ENCODE results near the gene MDM4. TPM values are rescaled to one million over a fixed set of nuclear protein-coding genes. Genes with fewer than 3 reads are reported as not detected.

The MDM4 gene
- total and polyA plus RNA-seq, 2 donors (not counting 3 experiments of a cell fraction or from before 2014, with no cell fraction given), result 11.7 to 67.0 TPM

GRCh38 chr1:204587621-204588020 lies 71.4 kb downstream of the MDM4 start:
- H3K9me1 ChIP-seq (replicated peaks; ENCODE audit: control insufficient read depth, extremely low read depth, insufficient read depth, low read length), result no peaks in the 10 kb centered on the region
- no peaks in the 10 kb centered on the region for H4K20me1 ChIP-seq (replicated peaks; ENCODE audit: control insufficient read depth, extremely low read depth, insufficient read depth, low read length)
- intact Hi-C loops (cut with micrococcal nuclease) (no loop called here), dilution Hi-C loops (cut with MboI; ENCODE audit: extremely low pct_ligation_motif_present, low sequenced_read_pairs) (no loop called here)
- peaks cover 11% of the 10 kb centered on the region for H3K4me1 ChIP-seq (ENCODE audit: control insufficient read depth, extremely low read depth, insufficient read depth, low read length)
- no peak overlapping the region for H3K4me3 ChIP-seq (replicated peaks in 1 of 3; ENCODE audit: insufficient read depth in 1 of 3, low read depth in 1 of 3, low read length in 3 of 3)
- no peak overlapping the region for H2AFZ ChIP-seq (ENCODE audit: low read depth, low read length)
- TF ChIP-seq MAX (IDR thresholded peaks at IDR 0.05; ENCODE audit: insufficient read depth, insufficient read length) (no peak), MYC (IDR thresholded peaks at IDR 0.05; ENCODE audit: low read depth, low read length) (no peak), GATA2 (IDR thresholded peaks at IDR 0.05; ENCODE audit: insufficient read depth, insufficient read length, low read depth, low read length) (no peak)
- no TSS peak for BruUV-seq (replicated peaks)
- H3K4me2 ChIP-seq (ENCODE audit: insufficient read depth, low read length), result no peak overlapping the region
- H3K27ac ChIP-seq (ENCODE audit: insufficient read depth, low read depth, low read length), result no peak overlapping the region
- POLR2A ChIA-PET, result no interaction called here
- DNase-seq (ENCODE audit: low read depth, low spot score), result no peak
- H3K27me3 ChIP-seq (ENCODE audit: control insufficient read depth in 2 of 2, insufficient read depth in 2 of 2, low read length in 2 of 2), result no peaks in the 10 kb centered on the region
- H3K36me3 ChIP-seq (ENCODE audit: control insufficient read depth in 2 of 2, extremely low read depth in 1 of 2, insufficient read depth in 2 of 2, low read length in 2 of 2), result no peaks in the 10 kb centered on the region
- CTCF ChIA-PET, result no interaction called here
- H3K9ac ChIP-seq (replicated peaks; ENCODE audit: extremely low read depth, insufficient read depth, low read length), result no peak overlapping the region
- no peaks in the 10 kb centered on the region for H3K79me2 ChIP-seq (ENCODE audit: control insufficient read depth, insufficient read depth, low read length)
- FAIRE-seq, result no peak
- H3K9me3 ChIP-seq (replicated peaks; ENCODE audit: control insufficient read depth, insufficient read depth, low read length), result no peaks in the 10 kb centered on the region

DNA sequence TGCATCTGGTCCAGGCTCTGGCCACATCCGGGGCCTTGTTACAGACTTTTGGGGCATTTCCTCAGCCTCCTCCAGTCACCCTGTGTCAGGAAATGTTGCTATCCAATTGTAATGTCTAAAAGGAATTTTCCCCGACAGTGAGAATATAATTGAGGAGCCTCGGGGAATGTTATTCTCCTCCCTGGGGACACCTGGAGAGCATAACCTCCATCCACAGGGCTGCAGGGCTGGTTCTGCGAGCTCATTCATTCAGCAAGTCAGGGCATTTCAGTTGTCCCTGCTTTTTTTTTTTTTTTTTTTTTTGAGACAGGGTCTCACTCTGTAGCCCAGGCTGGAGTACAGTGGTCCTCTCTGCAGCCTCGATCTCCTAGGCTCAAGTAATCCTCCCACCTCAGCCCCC lies 72.6 kb downstream of the MDM4 start:
- Histone ChIP-seq H3K79me2 (ENCODE audit: control insufficient read depth, insufficient read depth, low read length) (no peaks in the 10 kb centered on the region), H3K9ac (replicated peaks; ENCODE audit: extremely low read depth, insufficient read depth, low read length) (no peak overlapping the region), H2AFZ (ENCODE audit: low read depth, low read length) (no peak overlapping the region), H3K4me3 (replicated peaks in 1 of 3; ENCODE audit: insufficient read depth in 1 of 3, low read depth in 1 of 3, low read length in 3 of 3) (no peak overlapping the region), H3K36me3 (ENCODE audit: control insufficient read depth in 2 of 2, extremely low read depth in 1 of 2, insufficient read depth in 2 of 2, low read length in 2 of 2) (no peaks in the 10 kb centered on the region), H3K4me2 (ENCODE audit: insufficient read depth, low read length) (no peak overlapping the region), H3K4me1 (ENCODE audit: control insufficient read depth, extremely low read depth, insufficient read depth, low read length) (peaks cover 11% of the 10 kb centered on the region), H3K27me3 (ENCODE audit: control insufficient read depth in 2 of 2, insufficient read depth in 2 of 2, low read length in 2 of 2) (no peaks in the 10 kb centered on the region), H4K20me1 (replicated peaks; ENCODE audit: control insufficient read depth, extremely low read depth, insufficient read depth, low read length) (no peaks in the 10 kb centered on the region), H3K27ac (ENCODE audit: insufficient read depth, low read depth, low read length) (no peak overlapping the region), H3K9me3 (replicated peaks; ENCODE audit: control insufficient read depth, insufficient read depth, low read length) (no peaks in the 10 kb centered on the region), H3K9me1 (replicated peaks; ENCODE audit: control insufficient read depth, extremely low read depth, insufficient read depth, low read length) (no peaks in the 10 kb centered on the region)
- dilution Hi-C loops (cut with MboI; ENCODE audit: extremely low pct_ligation_motif_present, low sequenced_read_pairs) (no loop called here), intact Hi-C loops (cut with micrococcal nuclease) (no loop called here)
- DNase-seq (ENCODE audit: low read depth, low spot score) (no peak), FAIRE-seq (no peak)
- CTCF ChIA-PET, result interaction anchor here (2.1 kb wide), 1 partner anchor 218 kb away, joined by 5 read pairs; no protein-coding TSS in a partner anchor
- no TSS peak for BruUV-seq (replicated peaks)
- TF ChIP-seq EZH2 (IDR thresholded peaks at IDR 0.05; ENCODE audit: borderline replicate concordance, low read depth, low read length, severe bottlenecking) (no peak), GATA2 (IDR thresholded peaks at IDR 0.05; ENCODE audit: insufficient read depth, insufficient read length, low read depth, low read length) (no peak)
- POLR2A ChIA-PET, result no interaction called here

Measured in endothelial cell of umbilical vein (primary cell).